Activated T-cell treated with anti-CD3 and anti-CD28 coated beads, Interleukin-2, amount 50 U/mL, for 24 hours (primary cell): Measurements from ENCODE around the gene EPOP.

Experiments used
- DNase-seq: peaks from one replicate; pipeline ENCODE4 v3.0.0-alpha.2; 2020
- H3K27ac Mint-ChIP-seq: 2 replicates; pipeline ENCODE4 v1.8.0; 2020; ENCODE audit warnings: mild to moderate bottlenecking, mixed read lengths
- H3K27me3 Mint-ChIP-seq: 2 replicates; pipeline ENCODE4 v1.8.0; 2020; ENCODE audit warnings: mixed read lengths
- H3K36me3 Mint-ChIP-seq: 2 replicates; pipeline ENCODE4 v1.8.0; 2020; ENCODE audit warnings: low read depth, mixed read lengths
- H3K4me1 Mint-ChIP-seq: 2 replicates; pipeline ENCODE4 v1.8.0; 2020; ENCODE audit warnings: low read depth, mixed read lengths
- H3K4me3 Mint-ChIP-seq: 2 replicates; pipeline ENCODE4 v1.8.0; 2020; ENCODE audit warnings: mild to moderate bottlenecking, moderate library complexity, mixed read lengths
- H3K9me3 Mint-ChIP-seq: 2 replicates; pipeline ENCODE4 v1.8.0; 2020; ENCODE audit warnings: mixed read lengths

Gene EPOP

DNA sequence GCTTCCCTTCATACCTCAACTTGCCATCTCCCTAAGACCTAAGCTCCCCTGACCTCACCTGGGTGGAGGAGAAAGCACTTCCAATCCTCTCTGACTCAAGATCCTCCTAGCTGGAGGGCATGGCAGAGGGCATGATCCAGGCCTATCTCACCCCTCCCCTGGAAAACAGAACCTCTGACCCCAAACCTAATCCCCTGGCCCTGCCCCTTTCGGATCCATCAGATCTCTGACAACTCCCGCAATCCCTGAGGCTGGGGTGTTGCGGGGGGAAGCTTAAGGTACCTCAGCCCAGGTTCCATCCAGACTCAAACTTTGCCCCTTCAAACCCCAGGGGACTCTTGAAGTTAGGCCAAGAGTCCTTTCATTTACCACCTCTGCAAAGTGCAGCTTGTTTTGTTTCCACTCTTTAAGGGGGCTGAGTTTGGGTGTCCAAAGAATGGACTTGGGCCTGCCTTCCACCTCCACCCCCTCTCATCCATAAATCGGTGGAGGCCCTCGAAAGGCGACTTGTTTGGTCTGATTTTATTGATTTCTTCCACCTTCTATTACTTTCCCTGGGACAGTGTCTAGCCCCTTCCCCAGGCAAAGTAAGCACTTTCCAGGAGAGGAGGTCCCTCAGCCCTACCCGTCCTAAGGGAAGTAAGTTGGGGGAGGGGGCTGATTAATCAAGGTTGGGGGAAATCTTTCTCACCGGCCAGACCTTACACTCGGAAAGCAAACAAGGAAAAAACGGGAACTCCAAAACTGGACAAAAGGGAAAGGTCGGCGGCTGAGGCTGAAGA, 2.6 kb downstream of the EPOP start:
- H3K27ac Mint-ChIP-seq: peak overlapping the region; percentile 58
- peaks cover 17% of the 10 kb centered on the region for H3K36me3 Mint-ChIP-seq
- peaks cover 40% of the 10 kb centered on the region for H3K27me3 Mint-ChIP-seq
- no peaks in the 10 kb centered on the region for H3K9me3 Mint-ChIP-seq
- peaks cover 48% of the 10 kb centered on the region for H3K4me1 Mint-ChIP-seq
- DNase-seq: no peak
- H3K4me3 Mint-ChIP-seq: peak overlapping the region; percentile 82

DNA sequence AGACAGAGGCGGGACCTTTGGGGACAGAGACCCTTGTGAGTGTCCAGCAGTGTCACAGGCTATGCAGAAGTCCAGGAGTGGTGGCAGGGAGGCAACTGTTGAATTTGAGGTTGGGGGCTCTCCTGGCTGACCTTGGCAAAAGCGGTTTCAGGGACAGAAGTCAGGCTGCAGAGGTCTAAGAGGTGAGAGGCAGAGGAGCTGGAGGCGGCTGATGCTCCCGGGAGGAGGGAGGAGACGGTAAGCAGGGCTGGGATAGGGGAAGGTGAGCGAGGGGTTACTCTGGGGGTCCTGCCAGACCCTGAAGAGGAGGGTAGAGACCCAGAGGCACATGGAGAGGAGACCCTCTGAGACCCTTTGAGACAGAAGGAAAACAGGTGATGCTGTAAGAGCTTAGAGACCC, 5.2 kb downstream of the EPOP start:
- no peaks in the 10 kb centered on the region for H3K9me3 Mint-ChIP-seq
- H3K4me3 Mint-ChIP-seq: no peak overlapping the region
- DNase-seq: no peak
- H3K4me1 Mint-ChIP-seq: peaks cover 25% of the 10 kb centered on the region
- no peak overlapping the region for H3K27ac Mint-ChIP-seq
- peaks cover 50% of the 10 kb centered on the region for H3K27me3 Mint-ChIP-seq
- H3K36me3 Mint-ChIP-seq: peaks cover 17% of the 10 kb centered on the region

DNA sequence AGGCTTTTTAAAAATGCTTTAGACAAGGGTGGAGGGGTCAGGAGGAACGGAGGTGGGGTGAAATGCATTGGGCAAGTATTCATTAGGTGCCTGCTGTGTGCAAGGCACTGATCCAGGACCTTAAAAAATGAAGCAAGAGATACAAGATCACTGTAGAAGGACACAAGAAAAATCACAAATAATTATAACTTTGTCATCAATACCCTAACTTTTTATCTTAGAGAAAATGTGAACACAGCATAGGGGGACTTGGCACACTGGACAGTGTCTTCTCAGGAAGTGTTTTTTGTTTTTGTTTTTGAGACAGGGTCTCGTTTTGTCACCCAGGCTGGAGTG, 7.0 kb downstream of the EPOP start:
- peaks cover 13% of the 10 kb centered on the region for H3K36me3 Mint-ChIP-seq
- H3K4me1 Mint-ChIP-seq: peaks cover 23% of the 10 kb centered on the region
- no peak overlapping the region for H3K4me3 Mint-ChIP-seq
- H3K27me3 Mint-ChIP-seq: peaks cover 58% of the 10 kb centered on the region
- no peaks in the 10 kb centered on the region for H3K9me3 Mint-ChIP-seq
- no peak for DNase-seq
- no peak overlapping the region for H3K27ac Mint-ChIP-seq

DNA sequence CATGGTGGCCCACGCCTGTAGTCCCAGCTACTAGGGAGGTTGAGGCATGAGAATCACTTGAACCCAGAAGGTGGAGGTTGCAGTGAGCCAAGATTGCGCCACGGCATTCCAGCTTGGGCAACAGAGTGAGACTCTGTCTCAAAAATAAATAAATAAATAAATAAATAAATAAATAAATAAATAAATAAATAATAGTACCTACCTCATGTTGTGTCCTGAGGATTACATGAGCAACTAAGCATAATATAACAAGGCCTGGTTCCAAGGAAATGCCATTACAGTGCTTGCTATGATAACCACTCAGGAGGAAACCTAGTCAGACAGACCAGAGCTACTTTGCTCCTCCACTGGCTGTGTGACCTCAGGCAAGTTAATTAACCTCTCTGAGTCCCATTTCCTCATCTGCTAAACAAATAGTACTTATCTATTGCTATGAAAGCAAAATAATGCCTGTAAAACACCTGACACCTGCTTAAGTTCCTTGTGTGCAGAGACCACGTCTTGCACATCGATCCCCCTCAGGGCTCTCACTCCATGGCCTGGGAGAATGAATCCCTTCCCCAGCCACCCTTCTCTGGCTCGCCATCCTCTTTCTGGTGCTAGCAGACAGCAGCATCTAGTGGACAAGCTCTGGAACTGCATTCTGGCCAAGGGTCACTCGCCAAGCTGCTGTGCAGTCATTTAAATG, 7.5 kb downstream of the EPOP start:
- Mint-ChIP-seq H3K4me3 (no peak overlapping the region), H3K27ac (no peak overlapping the region), H3K36me3 (peaks cover 8% of the 10 kb centered on the region), H3K9me3 (no peaks in the 10 kb centered on the region), H3K27me3 (peaks cover 61% of the 10 kb centered on the region), H3K4me1 (peaks cover 18% of the 10 kb centered on the region)
- peak; percentile 72 for DNase-seq

DNA sequence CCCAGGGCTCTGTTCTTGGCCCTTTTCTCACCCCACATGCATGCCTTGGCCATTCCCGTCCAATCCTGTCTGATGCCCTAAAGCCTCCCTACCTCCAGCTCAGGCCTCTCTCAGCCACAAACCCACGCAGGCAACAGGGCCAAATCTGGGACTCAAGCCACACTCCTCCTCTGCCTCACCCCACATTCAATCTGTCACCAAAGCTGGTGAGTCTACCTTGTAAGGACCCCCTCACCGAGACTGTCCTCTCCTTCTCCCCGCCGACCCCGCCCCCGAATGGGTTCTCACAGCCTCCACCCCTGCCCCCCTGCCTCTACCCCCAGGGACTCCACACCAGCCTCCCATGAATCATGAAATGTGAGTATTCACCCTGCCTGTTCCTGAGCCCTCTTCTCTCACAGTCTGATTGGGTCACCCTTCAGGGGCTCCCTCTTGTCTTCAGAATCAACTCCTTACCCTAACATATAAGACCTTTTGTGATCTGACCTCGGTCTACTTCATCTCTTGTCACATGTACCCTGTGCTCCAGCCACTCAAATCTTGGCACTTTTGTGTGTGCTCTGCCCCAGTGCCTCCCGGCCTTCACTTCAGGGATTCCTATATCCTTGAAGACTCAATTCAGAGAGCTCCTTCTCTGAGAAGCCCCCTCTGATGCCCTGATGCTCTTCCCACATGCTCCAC, 10.7 kb downstream of the EPOP start:
- Mint-ChIP-seq H3K9me3 (no peaks in the 10 kb centered on the region), H3K4me1 (no peaks in the 10 kb centered on the region), H3K4me3 (no peak overlapping the region), H3K27me3 (peaks cover 47% of the 10 kb centered on the region), H3K27ac (no peak overlapping the region), H3K36me3 (no peaks in the 10 kb centered on the region)
- DNase-seq: no peak

DNA sequence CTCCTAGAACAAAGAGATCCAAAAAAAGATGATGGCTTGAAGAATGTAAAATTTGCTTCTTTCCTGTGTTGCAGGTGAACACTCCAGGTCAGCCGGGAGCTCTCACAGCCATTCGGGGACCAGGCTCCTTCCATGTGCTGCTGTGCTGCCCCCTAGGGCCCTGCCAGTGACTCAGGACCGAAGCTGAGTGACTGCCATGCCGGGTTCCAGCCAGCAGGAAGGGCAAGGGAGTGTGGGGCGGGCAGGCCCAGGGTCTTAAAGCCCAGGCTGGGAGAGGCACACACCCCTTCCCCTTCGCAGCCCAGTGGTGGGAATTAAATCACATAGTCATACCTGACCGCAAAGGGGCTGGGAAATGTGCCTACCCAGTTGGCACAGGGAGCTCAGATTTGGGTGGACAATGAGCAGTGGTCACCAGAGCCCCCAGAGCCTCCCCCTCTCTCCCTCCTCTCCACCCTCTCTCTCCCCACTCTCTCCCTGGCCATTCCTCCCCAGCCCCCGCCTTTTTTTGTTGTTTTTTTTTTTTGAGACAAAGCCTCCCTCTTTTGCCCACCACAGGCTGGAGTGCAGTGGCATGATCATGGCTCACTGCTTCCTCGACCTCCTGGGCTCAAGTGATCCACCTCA, 11.5 kb downstream of the EPOP start:
- DNase-seq: peak; percentile 65
- peaks cover 5% of the 10 kb centered on the region for H3K4me1 Mint-ChIP-seq
- peaks cover 45% of the 10 kb centered on the region for H3K27me3 Mint-ChIP-seq
- H3K9me3 Mint-ChIP-seq: no peaks in the 10 kb centered on the region
- no peak overlapping the region for H3K27ac Mint-ChIP-seq
- no peaks in the 10 kb centered on the region for H3K36me3 Mint-ChIP-seq
- no peak overlapping the region for H3K4me3 Mint-ChIP-seq

DNA sequence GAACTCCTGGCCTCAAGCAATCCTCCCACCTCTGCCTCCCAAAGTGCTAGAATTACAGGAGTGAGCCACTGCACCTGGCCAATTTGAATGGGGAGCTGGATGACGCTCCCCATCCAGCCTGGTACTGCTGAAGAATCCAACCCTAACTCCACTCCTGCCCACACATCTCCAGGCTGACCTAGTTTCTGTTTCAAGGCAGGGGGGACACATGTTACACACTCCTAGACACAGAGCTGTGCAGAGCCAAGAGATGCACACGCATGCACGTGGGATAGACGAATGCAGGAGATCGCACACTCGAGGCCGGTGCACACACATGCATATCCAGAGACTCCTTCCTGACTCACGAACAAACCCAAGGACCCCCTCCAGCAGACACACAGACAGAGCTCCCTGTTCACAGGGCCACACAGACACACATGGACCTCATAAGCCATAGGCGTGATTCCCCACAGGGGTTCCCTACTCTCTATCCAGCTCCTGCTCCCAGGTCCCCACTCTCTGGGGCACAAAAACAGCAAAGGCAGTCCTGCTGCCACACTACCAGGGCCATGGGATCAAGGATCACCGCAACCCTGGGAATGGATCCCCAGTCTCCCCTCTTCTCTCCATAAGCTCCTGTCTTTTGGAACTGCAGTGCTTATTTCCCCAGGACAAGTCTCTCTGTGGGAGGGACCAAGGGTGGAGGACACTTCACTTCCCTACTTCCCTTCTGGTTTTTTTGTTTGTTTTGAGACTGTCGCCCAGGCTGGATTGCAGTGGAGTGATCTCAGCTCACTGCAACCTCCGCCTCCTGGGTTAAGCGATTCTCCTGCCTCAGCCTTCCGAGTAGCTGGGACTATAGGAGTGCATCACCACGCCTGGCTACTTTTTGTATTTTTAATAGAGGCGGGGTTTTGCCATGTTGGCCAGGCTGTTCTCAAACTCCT, 14.4 kb downstream of the EPOP start:
- Mint-ChIP-seq H3K27me3 (peaks cover 43% of the 10 kb centered on the region), H3K9me3 (no peaks in the 10 kb centered on the region), H3K4me3 (no peak overlapping the region), H3K36me3 (no peaks in the 10 kb centered on the region), H3K27ac (no peak overlapping the region), H3K4me1 (peaks cover 5% of the 10 kb centered on the region)
- no peak for DNase-seq

DNA sequence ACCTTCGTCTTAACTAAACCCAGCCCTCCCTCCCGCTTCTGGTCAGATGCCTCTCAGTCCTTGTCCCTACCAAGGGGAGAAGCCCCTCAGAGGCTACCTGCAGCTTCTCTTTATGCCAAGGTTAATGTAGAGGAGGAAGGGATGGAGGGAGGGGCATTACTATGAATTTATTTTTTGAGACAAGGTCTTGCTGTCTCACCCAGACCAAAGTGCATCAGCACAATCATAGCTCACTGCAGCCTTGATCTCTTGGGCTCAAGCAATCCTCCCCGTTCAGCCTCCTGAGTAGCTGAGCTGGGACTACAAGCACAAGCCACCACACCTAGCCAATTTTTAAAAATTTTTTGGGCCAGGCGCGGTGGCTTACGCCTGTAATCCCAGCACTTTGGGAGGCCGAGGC, 15.3 kb downstream of the EPOP start:
- Mint-ChIP-seq H3K9me3 (no peaks in the 10 kb centered on the region), H3K27ac (no peak overlapping the region), H3K36me3 (no peaks in the 10 kb centered on the region), H3K4me1 (peaks cover 11% of the 10 kb centered on the region), H3K4me3 (no peak overlapping the region), H3K27me3 (peaks cover 43% of the 10 kb centered on the region)
- DNase-seq: no peak

DNA sequence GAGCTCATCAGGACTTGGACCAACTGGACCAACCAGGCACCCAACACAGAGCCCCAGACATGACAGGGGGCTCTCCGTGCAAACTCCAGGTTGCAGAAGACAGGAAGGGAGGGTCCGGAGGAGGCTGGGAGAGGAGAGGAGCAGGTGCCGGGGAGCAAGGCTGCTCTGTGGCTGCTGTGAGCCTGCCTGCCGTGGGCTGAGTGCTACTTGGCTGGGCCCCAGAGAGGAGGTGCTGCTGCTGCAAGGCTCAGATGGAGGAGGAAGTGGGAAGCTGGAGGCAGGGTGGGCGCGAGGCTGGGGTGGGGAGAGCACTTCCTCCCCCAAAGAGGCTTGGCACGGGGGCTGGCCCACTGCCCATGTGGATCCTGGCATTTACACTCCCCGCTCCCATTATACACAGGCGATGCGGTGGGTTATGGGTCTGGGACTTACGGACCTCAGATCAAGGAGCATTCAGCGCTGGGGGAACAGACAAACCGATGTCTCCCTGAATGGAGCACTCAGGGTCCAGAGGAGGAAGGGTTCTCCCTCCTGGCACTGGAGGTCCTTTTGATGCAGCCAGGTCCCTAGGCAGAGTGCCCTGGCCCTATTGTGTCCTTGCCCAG, 15.9 kb downstream of the EPOP start:
- no peak for DNase-seq
- Mint-ChIP-seq H3K27ac (no peak overlapping the region), H3K27me3 (peaks cover 43% of the 10 kb centered on the region), H3K4me1 (peaks cover 15% of the 10 kb centered on the region), H3K4me3 (no peak overlapping the region), H3K36me3 (no peaks in the 10 kb centered on the region), H3K9me3 (no peaks in the 10 kb centered on the region)

DNA sequence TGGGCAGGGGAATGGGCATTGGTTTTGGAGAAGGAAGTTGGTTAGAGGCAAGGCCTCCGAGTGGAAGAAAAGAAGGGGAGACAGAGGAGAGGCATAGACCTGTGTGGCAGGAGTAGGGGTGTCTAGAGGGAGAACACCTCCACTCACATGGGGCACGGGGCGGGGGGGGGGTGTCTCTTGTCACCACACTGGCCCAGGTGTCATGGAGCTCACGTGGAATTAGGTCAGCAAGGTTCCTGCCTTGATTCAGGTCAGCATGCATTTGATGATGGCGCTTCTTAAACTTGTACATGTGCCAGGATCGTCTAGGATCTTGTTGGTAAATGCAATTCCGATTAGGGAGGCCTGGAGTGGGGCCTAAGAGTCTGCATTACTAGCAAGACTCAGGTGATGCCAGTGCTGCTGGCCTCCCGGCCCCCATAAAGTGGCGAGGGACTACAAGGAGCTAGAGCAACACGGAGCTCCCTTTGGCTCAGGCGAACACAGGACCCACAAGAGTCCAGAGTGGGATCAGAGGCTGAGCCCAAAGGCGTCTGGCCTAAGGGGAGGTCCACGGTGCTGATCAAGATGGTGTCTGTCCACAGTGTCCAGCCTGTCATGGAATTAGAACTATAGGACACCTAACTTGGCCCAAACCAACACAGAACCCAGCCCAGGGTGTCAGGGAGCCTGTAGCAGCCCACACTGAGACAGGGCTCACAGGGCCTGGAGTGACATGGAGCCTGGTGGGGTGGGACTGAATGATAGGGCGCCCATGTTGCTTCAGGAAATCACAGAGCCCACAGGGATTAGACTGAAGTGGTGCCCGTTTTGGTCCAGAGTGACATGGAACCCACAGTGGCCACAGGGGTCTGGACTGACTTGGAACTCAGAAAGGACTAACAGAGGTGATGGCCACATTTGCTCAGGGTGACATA, 16.7 kb downstream of the EPOP start:
- Mint-ChIP-seq H3K4me3 (no peak overlapping the region), H3K4me1 (peaks cover 15% of the 10 kb centered on the region), H3K36me3 (no peaks in the 10 kb centered on the region), H3K9me3 (no peaks in the 10 kb centered on the region), H3K27me3 (peaks cover 49% of the 10 kb centered on the region), H3K27ac (no peak overlapping the region)
- no peak for DNase-seq

DNA sequence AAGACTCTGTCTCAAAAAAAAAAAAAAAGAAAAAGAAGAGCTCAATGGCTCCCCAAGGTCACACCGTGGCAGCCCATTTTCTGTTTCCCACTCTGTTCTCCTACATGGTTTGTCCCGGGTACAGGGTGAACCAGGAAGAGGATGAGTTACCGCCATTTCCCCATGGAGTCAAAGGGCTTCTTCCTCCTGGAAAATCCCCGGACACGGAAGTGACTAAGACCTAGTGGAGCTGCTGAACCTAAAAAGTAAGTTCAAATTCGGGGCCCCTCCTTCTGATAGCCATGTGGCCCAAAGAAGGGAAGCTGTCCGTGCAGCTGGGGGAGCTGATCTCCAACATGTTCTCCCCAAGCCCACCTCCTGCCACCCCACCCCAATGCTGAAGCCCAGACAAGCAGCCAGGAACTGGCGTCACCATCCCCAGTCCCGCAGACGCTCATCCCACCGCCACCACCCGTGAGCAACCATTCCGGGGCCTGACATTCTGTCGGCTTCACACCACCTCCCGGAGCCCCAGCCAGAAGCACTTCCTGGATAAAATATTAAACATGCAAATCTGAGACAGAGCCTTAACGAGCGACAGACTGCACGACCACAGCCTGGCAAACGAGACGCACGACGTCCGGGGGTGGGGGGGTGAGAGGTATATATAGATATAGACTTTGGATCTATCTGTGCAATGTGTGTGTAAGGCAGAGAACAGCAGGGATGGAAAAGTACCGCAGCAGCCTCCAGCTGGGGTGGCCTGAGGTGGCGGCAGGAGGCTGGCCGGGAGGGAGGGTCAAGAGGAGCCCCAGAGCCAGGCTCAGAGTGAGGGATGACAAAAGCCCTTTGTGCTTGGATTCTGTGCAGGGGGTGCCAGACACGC, 17.6 kb downstream of the EPOP start:
- Mint-ChIP-seq H3K9me3 (no peaks in the 10 kb centered on the region), H3K4me3 (no peak overlapping the region), H3K27me3 (peaks cover 46% of the 10 kb centered on the region), H3K4me1 (peaks cover 15% of the 10 kb centered on the region), H3K36me3 (no peaks in the 10 kb centered on the region), H3K27ac (no peak overlapping the region)
- no peak for DNase-seq
